ENCODE data around the gene SLC4A7. TPM values are rescaled to one million over a fixed set of nuclear protein-coding genes. Genes with fewer than 3 reads are reported as not detected.

Gene SLC4A7
- total and polyA plus RNA-seq, 3 donors from 2014 or later: 17.7 to 46.6 (median 43.2) TPM

DNA sequence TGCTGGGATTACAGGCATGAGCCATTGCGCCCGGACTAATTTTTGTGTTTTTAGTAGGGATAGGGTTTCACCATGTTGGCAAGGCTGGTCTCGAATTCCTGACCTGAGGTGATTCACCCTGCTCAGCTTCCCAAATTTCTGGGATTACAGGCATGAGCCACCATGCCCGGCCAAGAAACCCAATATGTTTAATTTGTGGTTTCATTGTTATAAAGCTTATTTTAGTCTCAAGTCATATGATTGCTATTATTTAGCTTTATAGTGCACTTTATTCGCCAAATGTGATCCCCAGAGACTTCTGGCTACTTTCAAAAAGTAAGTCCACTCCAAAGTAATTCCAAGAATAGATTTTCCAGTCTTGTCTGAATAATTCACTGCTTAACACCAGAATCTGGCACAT is 19.3 kb upstream of the SLC4A7 start:
- no peak overlapping the region for H3K4me3 ChIP-seq
- TF ChIP-seq POLR2A (IDR thresholded peaks at IDR 0.05): no peak
- 84 to 88% methylated on average over 5 of the region's 5 CpGs for WGBS, 2 donors
- no peaks in the 10 kb centered on the region for H3K4me1 ChIP-seq
- H3K9me3 ChIP-seq: no peaks in the 10 kb centered on the region
- intact Hi-C loops (cut with DNase I; ENCODE audit: low total_unique reads): no loop called here
- H3K27me3 ChIP-seq: no peaks in the 10 kb centered on the region
- no peak for DNase-seq
- H3K27ac ChIP-seq: no peak overlapping the region
- no peaks in the 10 kb centered on the region for H3K36me3 ChIP-seq (ENCODE audit: low read depth, missing control alignments)

DNA sequence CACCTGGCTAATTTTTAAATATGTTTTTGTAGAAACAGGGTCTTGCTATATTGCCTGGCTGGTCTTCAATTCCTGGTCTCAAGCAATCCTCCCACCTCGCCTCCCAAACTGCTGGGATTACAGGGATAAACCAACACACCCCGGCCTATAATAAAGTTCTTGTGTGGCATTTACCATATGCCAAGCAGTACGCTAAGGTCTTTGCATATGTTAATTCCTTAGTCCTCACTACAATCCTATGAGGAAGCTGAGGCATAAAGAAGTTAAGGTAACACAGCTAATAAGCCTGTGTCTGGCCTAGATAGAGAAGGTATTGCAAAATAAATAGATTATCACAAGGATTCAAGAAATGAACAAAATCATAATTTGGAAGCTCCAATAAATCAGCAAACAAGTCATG is 17.6 kb upstream of the SLC4A7 start:
- Histone ChIP-seq H3K4me3 (no peak overlapping the region), H3K4me1 (no peaks in the 10 kb centered on the region), H3K36me3 (ENCODE audit: low read depth, missing control alignments) (no peaks in the 10 kb centered on the region), H3K9me3 (no peaks in the 10 kb centered on the region), H3K27ac (no peak overlapping the region), H3K27me3 (no peaks in the 10 kb centered on the region)
- TF ChIP-seq POLR2A (IDR thresholded peaks at IDR 0.05): no peak
- TF ChIP-seq, protein P1, sequence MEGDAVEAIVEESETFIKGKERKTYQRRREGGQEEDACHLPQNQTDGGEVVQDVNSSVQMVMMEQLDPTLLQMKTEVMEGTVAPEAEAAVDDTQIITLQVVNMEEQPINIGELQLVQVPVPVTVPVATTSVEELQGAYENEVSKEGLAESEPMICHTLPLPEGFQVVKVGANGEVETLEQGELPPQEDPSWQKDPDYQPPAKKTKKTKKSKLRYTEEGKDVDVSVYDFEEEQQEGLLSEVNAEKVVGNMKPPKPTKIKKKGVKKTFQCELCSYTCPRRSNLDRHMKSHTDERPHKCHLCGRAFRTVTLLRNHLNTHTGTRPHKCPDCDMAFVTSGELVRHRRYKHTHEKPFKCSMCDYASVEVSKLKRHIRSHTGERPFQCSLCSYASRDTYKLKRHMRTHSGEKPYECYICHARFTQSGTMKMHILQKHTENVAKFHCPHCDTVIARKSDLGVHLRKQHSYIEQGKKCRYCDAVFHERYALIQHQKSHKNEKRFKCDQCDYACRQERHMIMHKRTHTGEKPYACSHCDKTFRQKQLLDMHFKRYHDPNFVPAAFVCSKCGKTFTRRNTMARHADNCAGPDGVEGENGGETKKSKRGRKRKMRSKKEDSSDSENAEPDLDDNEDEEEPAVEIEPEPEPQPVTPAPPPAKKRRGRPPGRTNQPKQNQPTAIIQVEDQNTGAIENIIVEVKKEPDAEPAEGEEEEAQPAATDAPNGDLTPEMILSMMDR (IDR thresholded peaks at IDR 0.05): no peak
- no peak for DNase-seq
- 94 to 96% methylated on average over 3 of the region's 3 CpGs for WGBS, 2 donors
- intact Hi-C loops (cut with DNase I; ENCODE audit: low total_unique reads): no loop called here

DNA sequence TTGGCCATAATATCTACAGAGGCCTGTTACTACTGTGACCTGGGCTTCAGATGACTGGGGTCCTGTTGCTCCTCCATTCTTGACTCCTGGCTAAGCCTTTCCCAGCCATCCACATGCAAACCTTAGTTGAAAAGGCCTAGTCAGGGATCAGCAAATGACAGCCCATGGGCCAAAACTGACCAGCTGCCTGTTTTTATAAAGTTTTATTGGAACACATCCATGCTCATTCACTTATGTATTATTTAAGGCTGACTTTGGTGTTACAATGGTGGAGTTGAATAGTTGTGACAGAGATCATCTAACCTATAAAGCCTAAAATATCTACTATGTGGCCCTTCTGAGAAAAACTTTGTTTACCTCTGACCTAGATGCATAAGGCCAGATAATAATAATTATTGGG is 16.8 kb upstream of the SLC4A7 start:
- no peaks in the 10 kb centered on the region for H3K9me3 ChIP-seq
- TF ChIP-seq, protein P1 (IDR thresholded peaks at IDR 0.05): no peak
- TF ChIP-seq POLR2A (IDR thresholded peaks at IDR 0.05): no peak
- no peak overlapping the region for H3K4me3 ChIP-seq
- intact Hi-C loops (cut with DNase I; ENCODE audit: low total_unique reads): no loop called here
- DNase-seq: no peak
- no peaks in the 10 kb centered on the region for H3K36me3 ChIP-seq (ENCODE audit: low read depth, missing control alignments)
- H3K4me1 ChIP-seq: no peaks in the 10 kb centered on the region
- H3K27me3 ChIP-seq: no peaks in the 10 kb centered on the region
- H3K27ac ChIP-seq: no peak overlapping the region

DNA sequence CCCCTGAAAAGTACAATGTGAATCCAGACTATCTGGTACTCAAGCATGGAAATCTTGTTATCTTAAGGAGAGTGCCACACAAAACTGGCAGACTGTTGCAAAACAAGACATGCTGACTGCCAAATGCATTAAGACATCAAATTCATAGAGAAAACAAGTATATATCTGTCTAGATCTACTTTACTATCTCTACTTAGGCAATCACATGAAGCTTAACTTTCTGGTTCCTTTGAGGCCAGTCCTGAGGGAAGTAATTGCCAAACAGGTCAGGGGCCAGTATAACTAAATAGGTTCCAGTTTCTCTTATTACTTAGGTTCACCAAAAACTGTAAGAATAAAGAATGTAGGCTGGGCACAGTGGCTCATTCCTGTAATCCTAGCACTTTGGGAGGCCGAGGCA is 15.9 kb upstream of the SLC4A7 start:
- Histone ChIP-seq H3K36me3 (ENCODE audit: low read depth, missing control alignments) (no peaks in the 10 kb centered on the region), H3K4me1 (no peaks in the 10 kb centered on the region), H3K27me3 (no peaks in the 10 kb centered on the region), H3K4me3 (no peak overlapping the region), H3K27ac (no peak overlapping the region), H3K9me3 (no peaks in the 10 kb centered on the region)
- intact Hi-C loops (cut with DNase I; ENCODE audit: low total_unique reads): no loop called here
- no peak for TF ChIP-seq POLR2A (IDR thresholded peaks at IDR 0.05)
- TF ChIP-seq, protein P1 (IDR thresholded peaks at IDR 0.05): no peak
- WGBS, 2 donors: 90 to 100% methylated on average over 1 of the region's 1 CpG
- DNase-seq: no peak

DNA sequence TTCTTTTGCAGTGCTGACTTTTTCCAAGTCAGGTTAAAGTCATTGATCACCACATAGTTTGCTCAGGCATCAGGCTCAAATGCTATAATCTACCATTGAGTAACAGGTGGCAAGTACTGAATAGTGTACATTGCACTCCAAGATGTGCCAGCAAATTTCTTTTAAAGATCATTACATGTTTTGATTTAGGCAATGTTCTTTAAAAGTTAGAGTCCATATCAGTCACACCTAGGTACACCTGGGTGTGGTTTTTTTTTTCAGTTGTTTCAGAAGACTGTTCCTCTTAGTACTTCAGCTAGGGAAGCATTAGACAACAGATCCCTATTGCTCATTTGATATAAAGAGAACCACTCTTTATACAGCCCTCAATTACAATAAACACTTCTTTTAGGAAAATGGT is 10.6 kb upstream of the SLC4A7 start:
- no peaks in the 10 kb centered on the region for H3K4me1 ChIP-seq

More for the DNA sequence above, 10.6 kb upstream of the SLC4A7 start:
- DNase-seq: no peak
- no peak overlapping the region for H3K27ac ChIP-seq
- no peaks in the 10 kb centered on the region for H3K9me3 ChIP-seq
- intact Hi-C loops (cut with DNase I; ENCODE audit: low total_unique reads): no loop called here
- H3K36me3 ChIP-seq (ENCODE audit: low read depth, missing control alignments): no peaks in the 10 kb centered on the region
- no peaks in the 10 kb centered on the region for H3K27me3 ChIP-seq
- no peak for TF ChIP-seq POLR2A (IDR thresholded peaks at IDR 0.05)
- TF ChIP-seq, protein P1 (IDR thresholded peaks at IDR 0.05): no peak
- H3K4me3 ChIP-seq: no peak overlapping the region
